Right atrium auricular region (tissue), 2 donors: ENCODE results near the gene CHPF. TPM values are rescaled to one million over a fixed set of nuclear protein-coding genes. Genes with fewer than 3 reads are reported as not detected.

Experiments
- DNase-seq: peaks from one replicate; pipeline ENCODE4 v3.0.0-alpha.2; 2019; ENCODE audit warnings: low spot score
- H3K27ac ChIP-seq, 2 donors: fragments of 200-600 bp; sonication (generic); 1 replicate in 1 of 2; 2 replicates in 1 of 2; pipeline ENCODE4 v1.5.1; 2016 to 2019
- H3K27me3 ChIP-seq, 2 donors: fragments of 200-600 bp; sonication (generic); one replicate each; pipeline versions ENCODE4 v1.5.1 to v1.6.0; 2017 to 2019
- H3K36me3 ChIP-seq: fragments of 200-600 bp; sonication (generic); one replicate; pipeline ENCODE4 v1.5.1; 2016
- H3K4me1 ChIP-seq, 2 donors: fragments of 200-600 bp; sonication (generic); one replicate each; pipeline versions ENCODE4 v1.5.1 to v1.6.0; 2017 to 2019
- H3K4me3 ChIP-seq, 2 donors: fragments of 200-600 bp; sonication (generic); 1 replicate in 1 of 2; 2 replicates in 1 of 2; pipeline ENCODE4 v1.5.1; 2017 to 2019; ENCODE audit warnings: mild to moderate bottlenecking in 1 of 2, moderate library complexity in 1 of 2
- H3K9me3 ChIP-seq, 2 donors: fragments of 200-600 bp; sonication (generic); one replicate each; pipeline ENCODE4 v1.5.1; 2019
- CTCF ChIP-seq, 2 donors: fragments of 200-600 bp; sonication (generic); IDR thresholded peaks; one replicate each; pipeline ENCODE4 v1.5.1; 2019; ENCODE audit warnings: antibody characterized with exemption in 2 of 2
- total RNA-seq, 2 donors: library from RNA; depleted of rRNA; stranded (reverse); fragments of >200 nt; gene quantifications; one replicate each; pipeline ENCODE4 v1.1.0, GENCODE V29; 2016

The CHPF gene
- total RNA-seq, 2 donors from 2014 or later = 206 to 228 TPM

GRCh38 chr2:219560037-219560892 lies 16.7 kb upstream of the CHPF start:
- H3K36me3 ChIP-seq = peaks cover 49% of the 10 kb centered on the region
- H3K27ac ChIP-seq = peak overlapping the region; percentile 6 to 7
- H3K9me3 ChIP-seq = no peaks in the 10 kb centered on the region
- peaks cover 0 to 10% of the 10 kb centered on the region in 2 donors for H3K4me1 ChIP-seq
- peak; percentile 85 to 86 for TF ChIP-seq CTCF (IDR thresholded peaks at IDR 0.05)
- DNase-seq = no peak
- H3K4me3 ChIP-seq = no peak overlapping the region
- H3K27me3 ChIP-seq = no peaks in the 10 kb centered on the region

GRCh38 chr2:219559156-219559915 lies 15.7 kb upstream of the CHPF start:
- TF ChIP-seq CTCF (IDR thresholded peaks at IDR 0.05) = no peak
- Histone ChIP-seq H3K9me3 (no peaks in the 10 kb centered on the region), H3K27me3 (no peaks in the 10 kb centered on the region), H3K27ac (peak overlapping the region in 1 of 2 donors; percentile 7), H3K36me3 (peaks cover 45% of the 10 kb centered on the region), H3K4me1 (peaks cover 0 to 10% of the 10 kb centered on the region in 2 donors), H3K4me3 (no peak overlapping the region)
- DNase-seq = no peak

GRCh38 chr2:219557791-219558785 lies 14.5 kb upstream of the CHPF start:
- no peak for DNase-seq
- Histone ChIP-seq H3K36me3 (peaks cover 33% of the 10 kb centered on the region), H3K27ac (no peak overlapping the region), H3K4me1 (peaks cover 0 to 13% of the 10 kb centered on the region in 2 donors), H3K4me3 (no peak overlapping the region), H3K9me3 (no peaks in the 10 kb centered on the region), H3K27me3 (no peaks in the 10 kb centered on the region)
- TF ChIP-seq CTCF (IDR thresholded peaks at IDR 0.05) = no peak

GRCh38 chr2:219557320-219557719 lies 13.7 kb upstream of the CHPF start:
- H3K36me3 ChIP-seq = peaks cover 25% of the 10 kb centered on the region

More at GRCh38 chr2:219557320-219557719, 13.7 kb upstream of the CHPF start:
- peaks cover 0 to 19% of the 10 kb centered on the region in 2 donors for H3K4me1 ChIP-seq
- no peak overlapping the region for H3K4me3 ChIP-seq
- no peak overlapping the region for H3K27ac ChIP-seq
- DNase-seq = no peak
- no peak for TF ChIP-seq CTCF (IDR thresholded peaks at IDR 0.05)
- H3K27me3 ChIP-seq = no peaks in the 10 kb centered on the region
- no peaks in the 10 kb centered on the region for H3K9me3 ChIP-seq
